Measurements from ENCODE around the gene ARL8B. TPM values are rescaled to one million over a fixed set of nuclear protein-coding genes. Genes with fewer than 3 reads are reported as not detected.

ARL8B gene
- total RNA-seq, 2 experiments from 2014 or later, result 41.0 to 44.0 TPM

DNA sequence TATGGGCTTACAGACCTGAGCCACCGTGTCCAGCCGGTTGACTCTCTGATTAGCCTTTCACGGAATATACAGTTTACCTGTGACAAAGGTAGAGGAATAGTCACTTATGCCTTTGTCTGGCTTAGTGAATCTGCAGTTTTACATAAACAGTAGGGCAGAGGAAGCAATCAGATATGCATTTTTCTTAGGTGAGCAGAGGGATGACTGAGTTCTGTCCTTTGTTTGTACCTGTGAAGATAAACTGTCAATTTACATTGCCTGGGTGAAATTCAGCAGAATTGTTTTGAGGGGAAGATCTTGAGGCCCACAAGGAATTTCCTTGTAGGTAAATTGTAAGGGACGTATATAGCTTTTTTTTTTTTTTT is 76.2 kb downstream of the ARL8B start:
- peak overlapping the region; percentile 84 for H3K27ac Mint-ChIP-seq
- ChIA-PET POLR2A (interaction anchor here (1.9 to 3.6 kb wide), 2 partner anchors 10 to 219 kb away, joined by 7 to 56 read pairs; partner anchors contain the start of genes BHLHE40 and EDEM1), CTCF (interaction anchor here (1.1 to 3.7 kb wide), 3 partner anchors 10 to 187 kb away, joined by 4 to 19 read pairs (median 6); partner anchors contain the start of gene EDEM1)
- peaks cover 66% of the 10 kb centered on the region for H3K4me1 Mint-ChIP-seq (ENCODE audit: low read depth)
- ATAC-seq, result no peak
- H3K36me3 Mint-ChIP-seq (ENCODE audit: low read depth), result peaks cover 80% of the 10 kb centered on the region
- no peaks in the 10 kb centered on the region for H3K27me3 Mint-ChIP-seq (ENCODE audit: low read depth)
- H3K9me3 Mint-ChIP-seq (ENCODE audit: insufficient read depth), result no peaks in the 10 kb centered on the region
- DNase-seq, result no peak
- peak overlapping the region; percentile 37 for H3K4me3 Mint-ChIP-seq

DNA sequence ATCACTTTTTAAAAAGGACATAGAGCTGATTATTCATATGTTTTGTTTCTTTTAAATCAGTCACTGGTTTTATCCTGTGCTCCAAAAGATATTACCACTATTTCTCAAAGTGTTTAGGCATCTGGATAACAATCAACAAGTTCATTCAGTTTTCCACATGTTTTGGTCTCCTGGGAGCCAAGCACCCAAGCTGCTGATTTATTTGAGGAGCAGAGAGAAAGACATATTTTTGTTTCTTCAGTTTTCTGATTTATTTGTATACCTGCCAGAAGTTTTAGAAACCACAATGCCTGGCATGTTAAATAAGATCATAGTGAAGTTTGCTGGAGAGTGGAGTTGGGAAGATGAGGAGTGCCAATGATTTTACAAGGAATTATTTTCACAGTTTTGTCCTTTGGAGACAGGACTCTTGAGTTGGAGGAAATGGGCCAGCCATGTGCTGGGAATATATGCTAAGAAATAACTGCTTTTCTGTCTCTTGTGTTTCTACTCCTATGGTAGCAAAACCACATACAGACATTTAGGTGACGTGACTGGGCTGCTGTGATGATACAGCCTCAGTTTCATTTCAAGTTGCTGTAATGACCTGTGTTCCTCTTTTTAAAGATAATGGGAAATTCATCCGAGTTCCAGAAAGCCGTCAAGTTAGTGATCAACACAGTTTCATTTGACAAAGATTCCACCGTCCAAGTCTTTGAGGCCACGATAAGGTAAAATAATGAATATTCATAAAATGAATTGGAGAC is 77.1 kb downstream of the ARL8B start:
- ChIA-PET CTCF (interaction anchor here (1.6 to 3.7 kb wide), 2 partner anchors 11 to 188 kb away, joined by 6 to 19 read pairs; partner anchors contain the start of gene EDEM1), POLR2A (interaction anchor here (3.6 kb wide), 1 partner anchor 11 kb away, joined by 56 read pairs; the partner anchor contains the start of gene EDEM1)
- peaks cover 61% of the 10 kb centered on the region for H3K4me1 Mint-ChIP-seq (ENCODE audit: low read depth)
- H3K36me3 Mint-ChIP-seq (ENCODE audit: low read depth), result peaks cover 80% of the 10 kb centered on the region
- DNase-seq (no peak), ATAC-seq (no peak)
- peak overlapping the region; percentile 26 for H3K27ac Mint-ChIP-seq
- H3K9me3 Mint-ChIP-seq (ENCODE audit: insufficient read depth), result no peaks in the 10 kb centered on the region
- no peak overlapping the region for H3K4me3 Mint-ChIP-seq
- H3K27me3 Mint-ChIP-seq (ENCODE audit: low read depth), result no peaks in the 10 kb centered on the region

DNA sequence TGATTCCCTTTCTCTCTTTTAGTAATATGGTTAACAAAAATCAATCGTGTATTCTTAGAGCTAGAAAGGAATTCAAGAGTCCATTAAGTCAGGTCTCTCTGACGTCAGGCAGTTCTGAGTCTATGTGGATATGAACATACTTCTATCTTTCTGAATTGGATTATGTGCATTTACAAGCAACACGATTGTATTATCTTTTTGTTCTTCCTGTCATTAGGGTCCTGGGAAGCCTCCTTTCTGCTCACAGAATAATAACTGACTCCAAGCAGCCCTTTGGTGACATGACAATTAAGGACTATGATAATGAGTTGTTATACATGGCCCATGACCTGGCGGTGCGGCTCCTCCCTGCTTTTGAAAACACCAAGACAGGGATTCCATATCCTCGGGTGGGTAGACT is 79.4 kb downstream of the ARL8B start:
- Mint-ChIP-seq H3K27ac (no peak overlapping the region), H3K4me1 (ENCODE audit: low read depth) (peaks cover 37% of the 10 kb centered on the region), H3K27me3 (ENCODE audit: low read depth) (no peaks in the 10 kb centered on the region), H3K4me3 (no peak overlapping the region), H3K36me3 (ENCODE audit: low read depth) (peaks cover 84% of the 10 kb centered on the region), H3K9me3 (ENCODE audit: insufficient read depth) (no peaks in the 10 kb centered on the region)
- POLR2A ChIA-PET, result no interaction called here
- ATAC-seq, result no peak
- CTCF ChIA-PET, result interaction anchor here (1.1 to 1.3 kb wide), 2 partner anchors 9 to 65 kb away, joined by 3 to 4 read pairs; no protein-coding TSS in a partner anchor
- DNase-seq, result no peak

DNA sequence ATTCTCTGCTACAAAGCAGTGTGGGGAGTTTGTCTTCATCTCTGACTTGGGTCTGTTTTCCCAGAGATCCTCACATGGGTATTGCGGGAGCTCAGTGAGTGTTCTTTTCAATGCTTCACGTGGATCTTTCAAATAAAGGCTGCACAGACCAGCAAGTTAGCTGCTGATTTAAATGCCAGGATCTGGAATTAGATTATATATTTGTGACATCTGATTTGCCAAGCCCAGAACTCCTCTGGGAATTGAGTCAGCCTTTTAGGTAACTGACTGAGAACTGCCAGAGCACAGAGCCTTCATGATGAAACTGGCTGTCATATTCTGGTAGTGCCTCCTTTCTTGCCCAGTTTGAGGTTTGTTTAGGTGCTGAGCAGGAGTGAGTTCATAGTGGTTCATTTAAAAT is 80.1 kb downstream of the ARL8B start:
- POLR2A ChIA-PET, result interaction anchor here (0.6 kb wide), 1 partner anchor 8 kb away, joined by 3 read pairs; no protein-coding TSS in a partner anchor
- Mint-ChIP-seq H3K4me3 (no peak overlapping the region), H3K27me3 (ENCODE audit: low read depth) (no peaks in the 10 kb centered on the region), H3K4me1 (ENCODE audit: low read depth) (peaks cover 30% of the 10 kb centered on the region), H3K36me3 (ENCODE audit: low read depth) (peaks cover 83% of the 10 kb centered on the region), H3K27ac (no peak overlapping the region), H3K9me3 (ENCODE audit: insufficient read depth) (no peaks in the 10 kb centered on the region)
- DNase-seq, result no peak
- CTCF ChIA-PET, result interaction anchor here (1.1 kb wide), 1 partner anchor 10 kb away, joined by 4 read pairs; no protein-coding TSS in a partner anchor
- no peak for ATAC-seq

DNA sequence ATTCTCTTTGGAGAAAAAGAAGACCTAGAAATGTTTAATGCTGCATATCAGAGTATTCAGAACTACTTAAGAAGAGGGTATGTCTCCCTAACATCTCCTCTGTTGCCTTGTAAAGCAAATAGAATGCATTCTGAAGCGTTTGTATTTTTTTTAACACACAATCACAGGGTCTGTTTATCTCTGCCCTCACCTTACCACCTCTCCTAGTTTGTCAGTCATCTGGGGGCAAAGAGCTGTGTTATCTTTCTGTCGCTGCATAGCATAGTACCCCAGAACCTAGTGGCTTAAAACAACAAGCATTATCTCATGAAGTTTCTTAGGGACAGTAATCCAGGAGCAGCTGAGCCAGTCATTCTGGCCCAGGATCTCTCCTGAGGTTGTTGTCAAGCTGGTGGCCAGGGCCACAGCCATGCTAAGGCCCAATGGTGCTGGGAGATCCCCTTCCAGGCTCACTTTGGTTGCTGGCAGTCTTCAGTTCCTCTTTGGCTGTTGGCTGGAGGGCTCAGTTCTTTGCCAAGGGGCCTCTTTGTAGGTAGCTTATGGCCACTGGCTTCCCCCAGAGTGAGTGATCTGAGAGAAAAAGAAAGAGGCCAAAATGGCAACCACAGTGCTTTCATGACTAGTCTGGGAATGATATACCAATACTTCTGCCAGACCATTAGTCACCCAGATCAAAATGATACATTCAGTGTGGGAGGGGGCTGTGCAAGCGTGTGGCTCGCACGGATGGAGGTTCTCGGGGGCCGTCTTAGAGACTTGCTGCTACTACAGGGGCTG is 83.3 kb downstream of the ARL8B start:
- no peak overlapping the region for H3K4me3 Mint-ChIP-seq
- CTCF ChIA-PET, result interaction anchor here (1.5 kb wide), 1 partner anchor 82 kb away, joined by 3 read pairs; no protein-coding TSS in a partner anchor
- no peak overlapping the region for H3K27ac Mint-ChIP-seq
- peaks cover 86% of the 10 kb centered on the region for H3K36me3 Mint-ChIP-seq (ENCODE audit: low read depth)
- H3K27me3 Mint-ChIP-seq (ENCODE audit: low read depth), result no peaks in the 10 kb centered on the region
- POLR2A ChIA-PET, result no interaction called here
- H3K4me1 Mint-ChIP-seq (ENCODE audit: low read depth), result peaks cover under 1% of the 10 kb centered on the region
- no peaks in the 10 kb centered on the region for H3K9me3 Mint-ChIP-seq (ENCODE audit: insufficient read depth)
- ATAC-seq, result no peak
- DNase-seq, result no peak

DNA sequence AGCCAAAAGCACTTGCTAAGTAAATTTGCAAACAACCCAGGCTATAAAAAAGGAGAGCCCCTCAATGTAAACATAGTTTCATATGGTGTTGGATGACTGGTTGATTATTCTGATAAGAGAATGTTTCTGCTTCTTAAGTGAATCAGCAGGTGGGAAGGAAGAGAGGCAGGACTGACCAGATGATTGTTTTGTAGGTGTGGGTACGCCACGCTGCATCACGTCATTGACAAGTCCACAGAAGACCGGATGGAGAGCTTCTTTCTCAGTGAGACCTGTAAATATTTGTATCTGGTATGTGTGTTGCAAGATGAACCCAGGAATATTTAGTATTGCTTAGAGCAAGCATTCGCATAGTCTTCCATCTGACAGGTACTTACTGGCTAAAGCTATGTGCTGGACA is 88.8 kb downstream of the ARL8B start:
- Mint-ChIP-seq H3K4me3 (no peak overlapping the region), H3K36me3 (ENCODE audit: low read depth) (peaks cover 93% of the 10 kb centered on the region), H3K27me3 (ENCODE audit: low read depth) (no peaks in the 10 kb centered on the region), H3K9me3 (ENCODE audit: insufficient read depth) (no peaks in the 10 kb centered on the region), H3K4me1 (ENCODE audit: low read depth) (no peaks in the 10 kb centered on the region), H3K27ac (no peak overlapping the region)
- no peak for DNase-seq
- POLR2A ChIA-PET, result no interaction called here
- CTCF ChIA-PET, result no interaction called here
- no peak for ATAC-seq

DNA sequence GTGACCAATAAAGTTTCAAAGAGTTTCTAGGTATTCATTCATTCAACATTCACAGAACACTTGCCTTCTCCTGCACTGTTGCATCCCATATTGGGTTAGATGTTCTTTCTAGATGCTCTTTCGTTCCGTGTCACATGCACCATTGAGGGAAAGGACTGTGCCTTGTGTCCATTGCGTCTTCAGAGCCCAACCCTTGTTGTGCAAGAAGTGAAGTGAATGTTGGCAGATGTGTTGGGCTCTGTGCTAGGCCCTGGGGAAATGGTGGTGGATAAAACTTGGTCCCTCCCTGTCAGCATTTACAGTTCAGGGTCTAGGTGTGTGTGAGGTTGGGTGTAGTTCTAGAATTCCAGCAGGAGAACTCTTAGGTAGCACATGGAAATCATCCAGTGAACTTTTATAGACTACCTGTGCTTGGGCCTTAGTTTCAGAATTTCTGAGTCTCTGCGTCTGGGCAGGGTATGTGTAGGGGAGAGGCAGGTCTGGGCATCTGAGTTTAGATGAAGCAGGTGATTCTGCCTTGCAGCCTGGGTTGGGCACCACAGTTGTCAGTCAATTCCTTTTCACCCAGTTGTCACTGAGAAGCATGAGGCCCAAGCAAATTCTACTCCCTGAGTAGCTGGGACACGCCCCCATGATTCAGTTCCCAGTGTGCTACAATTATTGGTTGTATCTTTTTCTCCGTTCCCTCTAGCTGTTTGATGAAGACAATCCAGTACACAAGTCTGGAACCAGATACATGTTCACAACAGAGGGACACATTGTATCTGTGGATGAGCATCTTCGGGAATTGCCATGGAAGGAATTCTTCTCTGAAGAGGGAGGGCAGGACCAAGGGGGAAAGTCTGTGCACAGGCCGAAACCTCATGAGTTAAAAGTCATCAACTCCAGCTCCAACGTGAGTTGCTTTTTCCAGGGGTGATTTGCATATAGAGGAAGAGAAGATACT is 90.8 kb downstream of the ARL8B start:
- peaks cover 4% of the 10 kb centered on the region for H3K4me1 Mint-ChIP-seq (ENCODE audit: low read depth)
- DNase-seq (no peak), ATAC-seq (no peak)
- H3K36me3 Mint-ChIP-seq (ENCODE audit: low read depth), result peaks cover 90% of the 10 kb centered on the region
- H3K27ac Mint-ChIP-seq, result no peak overlapping the region
- H3K9me3 Mint-ChIP-seq (ENCODE audit: insufficient read depth), result no peaks in the 10 kb centered on the region
- H3K27me3 Mint-ChIP-seq (ENCODE audit: low read depth), result no peaks in the 10 kb centered on the region
- no peak overlapping the region for H3K4me3 Mint-ChIP-seq
- CTCF ChIA-PET, result no interaction called here
- POLR2A ChIA-PET, result no interaction called here

DNA sequence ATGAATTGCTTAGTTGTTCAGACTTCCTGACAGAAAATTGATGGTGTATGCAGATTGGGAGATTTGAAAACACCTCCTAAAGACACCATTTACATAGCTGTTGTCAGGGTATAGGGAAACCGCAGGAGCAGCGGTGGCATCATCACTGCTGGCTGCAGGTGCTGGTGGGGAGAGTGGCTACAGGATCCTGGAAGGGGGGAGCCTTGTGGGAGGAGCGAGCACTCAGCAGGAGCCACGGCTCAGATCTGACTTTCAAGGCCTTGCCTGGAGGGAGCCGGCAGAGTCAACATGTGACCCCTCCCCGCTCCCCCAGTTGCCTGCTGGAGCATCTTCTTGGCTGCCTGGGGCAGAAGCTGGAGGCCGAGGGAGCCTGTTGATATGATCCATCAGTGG is 91.5 kb downstream of the ARL8B start:
- DNase-seq (no peak), ATAC-seq (no peak)
- H3K4me1 Mint-ChIP-seq (ENCODE audit: low read depth), result peaks cover 4% of the 10 kb centered on the region
- POLR2A ChIA-PET, result no interaction called here
- H3K4me3 Mint-ChIP-seq, result no peak overlapping the region
- CTCF ChIA-PET, result no interaction called here
- peak overlapping the region; percentile 54 for H3K27ac Mint-ChIP-seq
- H3K36me3 Mint-ChIP-seq (ENCODE audit: low read depth), result peaks cover 90% of the 10 kb centered on the region
- H3K9me3 Mint-ChIP-seq (ENCODE audit: insufficient read depth), result no peaks in the 10 kb centered on the region
- H3K27me3 Mint-ChIP-seq (ENCODE audit: low read depth), result no peaks in the 10 kb centered on the region

DNA sequence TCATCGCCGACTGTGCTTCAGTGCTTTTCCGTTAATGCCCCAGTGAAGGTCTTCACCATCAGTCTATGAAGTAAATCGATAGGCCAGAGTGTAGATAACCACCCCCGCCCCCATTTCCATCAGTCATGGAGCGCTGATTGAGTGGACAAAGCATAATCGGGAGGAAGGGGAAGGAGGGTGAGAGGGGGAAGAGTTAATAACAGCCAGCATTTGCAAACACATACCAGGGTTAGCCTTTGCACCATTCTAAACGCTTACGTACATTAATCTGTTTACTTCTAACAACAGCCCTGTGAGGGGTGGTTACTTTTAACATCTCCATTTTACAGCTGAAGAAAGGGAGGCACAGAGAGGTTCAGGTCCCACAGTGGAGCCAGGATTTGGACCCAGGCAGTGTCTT is 92.3 kb downstream of the ARL8B start:
- DNase-seq (no peak), ATAC-seq (no peak)
- peaks cover 84% of the 10 kb centered on the region for H3K36me3 Mint-ChIP-seq (ENCODE audit: low read depth)
- CTCF ChIA-PET, result no interaction called here
- no peaks in the 10 kb centered on the region for H3K27me3 Mint-ChIP-seq (ENCODE audit: low read depth)
- no peaks in the 10 kb centered on the region for H3K9me3 Mint-ChIP-seq (ENCODE audit: insufficient read depth)
- no peak overlapping the region for H3K4me3 Mint-ChIP-seq
- peak overlapping the region; percentile 53 for H3K27ac Mint-ChIP-seq
- peaks cover 4% of the 10 kb centered on the region for H3K4me1 Mint-ChIP-seq (ENCODE audit: low read depth)
- POLR2A ChIA-PET, result interaction anchor here (0.6 kb wide), 1 partner anchor 241 kb away, joined by 3 read pairs; no protein-coding TSS in a partner anchor

DNA sequence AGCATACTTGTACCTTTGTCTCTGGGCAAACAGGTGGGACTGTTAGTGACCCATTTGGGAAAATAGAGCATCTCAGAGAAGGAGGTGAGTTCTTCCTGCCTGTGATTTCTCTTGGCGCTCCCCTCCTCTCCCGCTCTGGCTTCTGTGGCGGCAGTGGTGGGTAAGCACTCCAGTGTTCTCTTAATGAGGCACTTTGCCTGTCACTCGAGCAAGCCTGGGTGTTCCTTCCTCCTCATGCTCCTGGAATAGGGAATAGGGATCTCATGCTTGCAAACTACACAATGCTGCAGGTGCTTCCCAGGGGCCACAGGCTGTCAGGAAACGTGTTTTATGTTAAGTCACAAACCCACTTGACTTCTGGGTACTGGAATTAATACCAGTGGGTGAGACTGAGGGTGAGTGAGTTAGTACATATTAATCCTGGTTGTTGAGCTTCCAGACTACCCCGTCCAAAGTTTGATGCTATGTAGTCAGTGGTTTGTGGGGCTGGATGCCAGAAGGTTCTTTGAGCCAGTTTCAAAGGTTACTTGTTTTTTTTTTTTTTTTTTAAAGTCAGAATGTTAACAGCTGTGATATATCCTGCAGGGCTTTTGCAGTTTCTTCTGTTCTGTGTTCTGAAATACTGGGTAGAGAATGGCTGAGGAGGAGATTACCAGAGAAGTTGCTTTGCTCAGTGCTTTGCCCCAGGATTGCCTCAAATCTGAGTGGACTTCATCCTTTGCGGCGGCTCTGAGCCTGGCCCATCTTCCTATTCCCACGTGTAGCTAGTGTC is 95.9 kb downstream of the ARL8B start:
- no peak for ATAC-seq
- no peak for DNase-seq
- H3K4me3 Mint-ChIP-seq, result no peak overlapping the region
- H3K27me3 Mint-ChIP-seq (ENCODE audit: low read depth), result no peaks in the 10 kb centered on the region
- peak overlapping the region; percentile 53 for H3K27ac Mint-ChIP-seq
- ChIA-PET CTCF (no interaction called here), POLR2A (no interaction called here)
- H3K36me3 Mint-ChIP-seq (ENCODE audit: low read depth), result peaks cover 55% of the 10 kb centered on the region
- H3K9me3 Mint-ChIP-seq (ENCODE audit: insufficient read depth), result no peaks in the 10 kb centered on the region
- peaks cover 4% of the 10 kb centered on the region for H3K4me1 Mint-ChIP-seq (ENCODE audit: low read depth)

DNA sequence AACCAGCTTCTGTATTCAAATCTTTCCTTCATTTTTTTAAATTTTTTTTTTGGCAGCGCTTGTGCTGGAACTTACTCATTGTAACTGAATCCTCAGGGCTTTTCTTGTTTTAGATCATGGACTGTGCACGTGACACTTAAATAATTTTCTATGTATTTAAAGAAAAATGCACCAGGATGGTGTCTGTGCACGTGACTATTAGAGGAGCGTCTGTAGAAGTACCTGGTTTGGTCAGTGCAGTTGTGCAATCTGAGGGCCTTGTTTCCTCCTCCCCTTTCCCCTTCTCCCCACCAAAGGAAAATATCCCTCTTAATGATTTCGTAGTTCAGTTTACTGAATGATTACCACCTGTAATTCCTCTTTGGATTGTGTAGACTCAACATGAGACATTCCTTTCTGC is 96.7 kb downstream of the ARL8B start:
- Mint-ChIP-seq H3K4me1 (ENCODE audit: low read depth) (peaks cover 4% of the 10 kb centered on the region), H3K27ac (no peak overlapping the region), H3K27me3 (ENCODE audit: low read depth) (no peaks in the 10 kb centered on the region), H3K9me3 (ENCODE audit: insufficient read depth) (no peaks in the 10 kb centered on the region), H3K4me3 (no peak overlapping the region), H3K36me3 (ENCODE audit: low read depth) (peaks cover 47% of the 10 kb centered on the region)
- ChIA-PET CTCF (no interaction called here), POLR2A (no interaction called here)
- ATAC-seq, result no peak
- DNase-seq, result no peak
